GM18502 (cell line): ENCODE data around the gene MARCHF7.
"Not testable (repeated sequence)": the region's sequence is repeated elsewhere in the genome, so short reads cannot be mapped to it uniquely, and the experiment has no call there.

Experiments
- ATAC-seq: cut with Tn5 transposase; IDR thresholded peaks from one replicate; pipeline ENCODE4 v1.9.1; 2021; ENCODE audit warnings: mild to moderate bottlenecking; ENCODE audit not compliant: unreplicated experiment, poor library complexity

MARCHF7 gene, protein sequence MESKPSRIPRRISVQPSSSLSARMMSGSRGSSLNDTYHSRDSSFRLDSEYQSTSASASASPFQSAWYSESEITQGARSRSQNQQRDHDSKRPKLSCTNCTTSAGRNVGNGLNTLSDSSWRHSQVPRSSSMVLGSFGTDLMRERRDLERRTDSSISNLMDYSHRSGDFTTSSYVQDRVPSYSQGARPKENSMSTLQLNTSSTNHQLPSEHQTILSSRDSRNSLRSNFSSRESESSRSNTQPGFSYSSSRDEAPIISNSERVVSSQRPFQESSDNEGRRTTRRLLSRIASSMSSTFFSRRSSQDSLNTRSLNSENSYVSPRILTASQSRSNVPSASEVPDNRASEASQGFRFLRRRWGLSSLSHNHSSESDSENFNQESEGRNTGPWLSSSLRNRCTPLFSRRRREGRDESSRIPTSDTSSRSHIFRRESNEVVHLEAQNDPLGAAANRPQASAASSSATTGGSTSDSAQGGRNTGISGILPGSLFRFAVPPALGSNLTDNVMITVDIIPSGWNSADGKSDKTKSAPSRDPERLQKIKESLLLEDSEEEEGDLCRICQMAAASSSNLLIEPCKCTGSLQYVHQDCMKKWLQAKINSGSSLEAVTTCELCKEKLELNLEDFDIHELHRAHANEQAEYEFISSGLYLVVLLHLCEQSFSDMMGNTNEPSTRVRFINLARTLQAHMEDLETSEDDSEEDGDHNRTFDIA

GRCh38 chr2:159712143-159712928, at the start of gene MARCHF7:
MARCHF7 (plus strand) TSS chr2:159712506; CDS start chr2:159729023, 16,517 bp downstream.
- peak; percentile 92 for ATAC-seq

- not testable (repeated sequence) for ATAC-seq
Measured at GRCh38 chr2:159667423-159667822, 44.9 kb upstream of the MARCHF7 start.

DNA sequence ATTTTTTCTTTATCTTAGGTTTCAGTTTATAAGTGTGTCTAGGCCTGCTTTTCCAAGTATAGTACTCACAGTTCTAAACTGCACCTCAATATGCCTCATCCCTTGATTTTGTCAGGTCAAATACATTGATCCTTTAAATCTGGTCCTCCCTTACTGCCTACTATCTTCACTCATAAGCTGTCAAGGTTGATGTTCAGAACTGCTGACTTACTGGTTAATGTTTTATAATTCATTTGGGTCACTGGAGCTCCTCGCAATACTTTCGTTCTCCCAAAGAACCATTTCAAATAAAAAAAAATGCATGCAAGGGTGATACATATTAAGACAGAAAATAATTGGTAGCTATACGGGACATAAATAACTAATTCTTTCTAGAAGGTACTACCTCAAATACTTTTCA, 41.3 kb upstream of the MARCHF7 start:
- ATAC-seq = no peak

GRCh38 chr2:159677654-159678053, 34.7 kb upstream of the MARCHF7 start:
- ATAC-seq = no peak

- no peak for ATAC-seq
Measured at GRCh38 chr2:159680692-159681091, 31.6 kb upstream of the MARCHF7 start.

- no peak for ATAC-seq
Measured at GRCh38 chr2:159683817-159684216, 28.5 kb upstream of the MARCHF7 start.

GRCh38 chr2:159684796-159685195, 27.5 kb upstream of the MARCHF7 start:
- ATAC-seq = no peak

- no peak for ATAC-seq
Measured at GRCh38 chr2:159694500-159695040, 17.7 kb upstream of the MARCHF7 start.

- ATAC-seq = no peak
Measured at GRCh38 chr2:159695795-159696448, 16.4 kb upstream of the MARCHF7 start.

GRCh38 chr2:159703491-159703890, 8.8 kb upstream of the MARCHF7 start:
- ATAC-seq = no peak

GRCh38 chr2:159706385-159706980, 5.8 kb upstream of the MARCHF7 start:
- no peak for ATAC-seq

DNA sequence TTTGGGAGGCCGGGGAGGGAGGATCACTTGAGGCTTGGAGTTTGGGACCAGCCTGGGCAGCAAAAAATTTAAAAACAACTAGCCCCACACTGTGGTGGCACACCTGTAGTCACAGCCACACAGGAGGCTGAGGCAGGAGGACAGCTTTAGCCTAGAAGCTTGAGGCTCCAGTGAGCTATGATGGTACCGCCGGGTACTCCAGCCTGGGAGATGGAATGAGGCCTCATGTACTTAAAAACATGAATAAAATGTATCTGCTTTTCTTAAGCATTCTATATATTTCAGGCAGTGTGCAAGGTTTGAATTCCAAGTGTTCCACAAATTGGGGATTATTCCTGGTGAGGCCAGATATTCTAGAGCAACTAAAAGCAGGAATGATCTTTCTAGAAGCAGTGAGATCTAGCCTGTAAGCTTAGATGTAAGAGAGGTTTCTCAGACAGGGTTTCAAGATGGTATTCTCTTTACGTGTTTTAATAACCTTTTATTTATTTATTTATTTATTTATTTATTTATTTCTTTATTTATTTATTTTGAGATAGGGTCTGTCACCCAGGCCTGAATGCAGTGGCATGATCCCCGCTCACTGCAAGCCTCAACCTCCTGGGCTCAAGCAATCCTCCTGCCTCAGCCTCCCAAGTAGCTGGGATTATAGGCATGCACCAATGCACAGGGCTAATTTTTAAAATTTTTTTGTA, 4.1 kb upstream of the MARCHF7 start:
- ATAC-seq = no peak

- no peak for ATAC-seq
Measured at GRCh38 chr2:159710601-159711180, 1.6 kb upstream of the MARCHF7 start.

DNA sequence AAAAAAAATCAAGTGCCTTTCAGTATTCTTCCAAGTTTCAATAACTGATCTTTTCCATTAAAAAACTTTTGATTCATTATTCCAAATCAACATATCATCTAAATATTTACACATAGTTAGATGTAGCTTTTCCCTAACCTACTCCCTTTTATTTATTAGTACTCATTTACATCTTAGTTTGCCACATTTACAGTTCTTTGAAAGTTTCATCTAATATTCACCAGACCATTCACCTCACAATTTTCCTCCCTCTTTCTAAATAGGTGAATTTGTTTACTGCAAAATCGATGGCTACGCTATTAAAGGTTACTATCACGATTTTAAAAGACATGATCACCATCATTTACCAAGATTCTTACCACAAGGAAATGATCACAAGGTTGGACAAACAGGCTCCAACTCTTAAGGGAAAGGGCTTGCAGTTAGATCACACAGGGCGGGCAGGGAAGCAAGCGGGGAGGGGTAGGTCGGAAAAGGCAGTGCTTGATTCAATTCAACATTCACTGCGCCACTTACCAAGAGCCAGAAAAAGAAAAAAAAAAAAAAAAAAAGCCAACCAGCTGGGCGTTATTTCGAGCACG, 654 bp upstream of the MARCHF7 start:
- ATAC-seq = no peak

- ATAC-seq = peak; percentile 9
Measured at GRCh38 chr2:159712929-159713420, 669 bp downstream of the MARCHF7 start.

DNA sequence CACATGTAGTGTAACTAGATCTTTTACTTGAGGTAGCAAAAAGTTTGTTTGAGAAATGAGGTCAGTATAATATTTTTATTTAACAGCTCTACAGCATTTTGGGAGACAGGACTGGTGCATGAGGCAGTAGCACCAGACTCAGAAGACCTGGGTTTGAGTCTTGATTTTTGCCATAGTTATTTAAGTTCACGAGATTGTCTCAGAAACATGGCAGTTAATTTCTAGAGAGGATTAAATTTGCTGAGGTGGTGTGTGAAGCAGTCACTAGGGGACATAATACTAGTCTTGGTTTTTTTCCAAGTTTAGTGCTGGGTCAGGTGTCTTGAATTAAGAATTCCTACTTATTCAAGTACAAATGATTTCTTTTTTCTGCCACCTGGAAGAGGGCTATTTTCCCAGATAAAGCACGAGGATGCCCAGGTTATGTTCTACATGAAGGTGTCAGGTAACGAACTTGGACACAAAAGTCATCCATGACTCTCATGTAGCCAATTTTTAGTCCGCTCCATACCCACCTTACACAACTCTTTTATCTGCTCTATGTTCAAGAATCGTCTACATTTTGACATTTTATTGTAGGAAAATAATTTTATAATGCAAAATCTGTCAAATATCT, 1.4 kb downstream of the MARCHF7 start:
- ATAC-seq = no peak

- ATAC-seq = no peak
Measured at GRCh38 chr2:159714247-159714930, 2.1 kb downstream of the MARCHF7 start.
